PC-3 (cell line): Measurements from ENCODE around the gene TSPAN9. TPM values are rescaled to one million over a fixed set of nuclear protein-coding genes. Genes with fewer than 3 reads are reported as not detected.

ENCODE experiments used
- ATAC-seq: fragments of 200-7000 bp; cut with Tn5 transposase; 2 replicates; pipeline ENCODE4 v1.9.1; 2020; ENCODE audit warnings: mild to moderate bottlenecking, moderate library complexity
- BruUV-seq: library from RNA; stranded (reverse); fragments of 400-500 nt; replicated peaks from 2 replicates; lab custom pipeline; 2021; lab: Mats Ljungman, UMichigan
- CTCF ChIA-PET: fragments of 300-600 bp; sonication (Branson Sonifier 250); formaldehyde crosslinking; loops from one replicate; lab custom pipeline; 2022; ENCODE audit warnings: antibody characterized with exemption; lab: Charles Lee
- POLR2A ChIA-PET: fragments of 300-600 bp; sonication (Branson Sonifier 250); formaldehyde crosslinking; loops from one replicate; lab custom pipeline; 2022; ENCODE audit warnings: antibody characterized with exemption; ENCODE audit not compliant: unreplicated experiment; lab: Charles Lee
- DNase-seq: peaks from one replicate; pipeline ENCODE4 v3.0.0-alpha.2; 2015
- H2AFZ ChIP-seq: fragments of 300-600 bp; sonication (generic); 2 replicates; pipeline ENCODE4 v1.6.0; 2016; ENCODE audit warnings: antibody characterized with exemption, low read length
- H3F3A ChIP-seq: fragments of 300-600 bp; sonication (generic); one replicate; pipeline ENCODE4 v1.6.0; 2017; ENCODE audit warnings: antibody characterized with exemption, low read length, control low read depth, mild to moderate bottlenecking; ENCODE audit not compliant: unreplicated experiment
- H3K27ac ChIP-seq: fragments of 300-600 bp; sonication (generic); 2 replicates; pipeline ENCODE4 v1.5.1; 2016; ENCODE audit warnings: mild to moderate bottlenecking, low read length
- H3K27me3 ChIP-seq: fragments of 300-600 bp; sonication (generic); 2 replicates; pipeline ENCODE4 v1.6.1; 2016; ENCODE audit warnings: low read length, mixed read lengths
- H3K36me3 ChIP-seq: fragments of 300-600 bp; sonication (generic); 2 replicates; pipeline ENCODE4 v1.6.1; 2016; ENCODE audit warnings: low read depth, mixed run types, low read length, mixed read lengths
- H3K4me1 ChIP-seq: fragments of 300-600 bp; sonication (generic); 2 replicates; pipeline ENCODE4 v1.5.1; 2016; ENCODE audit warnings: low read length; ENCODE audit not compliant: insufficient read depth
- H3K4me2 ChIP-seq: fragments of 300-600 bp; sonication (generic); 2 replicates; pipeline ENCODE4 v1.6.0; 2016; ENCODE audit warnings: low read length
- H3K4me3 ChIP-seq: fragments of 300-600 bp; sonication (generic); 2 replicates; pipeline ENCODE4 v1.5.1; 2016; ENCODE audit warnings: mild to moderate bottlenecking, low read length, mixed read lengths
- H3K79me2 ChIP-seq: fragments of 300-600 bp; sonication (generic); 2 replicates; pipeline ENCODE4 v1.6.1; 2017; ENCODE audit warnings: low read length, mixed read lengths
- H3K9ac ChIP-seq: fragments of 300-600 bp; sonication (generic); 2 replicates; pipeline ENCODE4 v1.6.0; 2016; ENCODE audit warnings: mild to moderate bottlenecking, low read length
- H3K9me2 ChIP-seq: fragments of 300-600 bp; sonication (generic); replicated peaks from 2 replicates; pipeline ENCODE4 v1.6.1; 2016; ENCODE audit warnings: mixed run types, low read length, mixed read lengths
- H3K9me3 ChIP-seq: fragments of 300-600 bp; sonication (generic); 2 replicates; pipeline ENCODE4 v1.6.1; 2016; ENCODE audit warnings: low read length, mixed read lengths
- H4K20me1 ChIP-seq: fragments of 300-600 bp; sonication (generic); 2 replicates; pipeline ENCODE4 v1.6.1; 2016; ENCODE audit warnings: low read length, mixed read lengths
- EZH2 ChIP-seq: fragments of 300-600 bp; sonication (generic); IDR thresholded peaks from one replicate; pipeline ENCODE4 v1.6.1; 2017; ENCODE audit warnings: antibody characterized with exemption, mild to moderate bottlenecking, low read length; ENCODE audit not compliant: unreplicated experiment
- EZH2phosphoT487 ChIP-seq: fragments of 300-600 bp; sonication (generic); IDR thresholded peaks from 2 replicates; pipeline ENCODE4 v1.6.1; 2018; ENCODE audit warnings: mild to moderate bottlenecking, antibody characterized with exemption, low read length, borderline replicate concordance
- intact Hi-C: fragments of 100-400 bp; cut with micrococcal nuclease; formaldehyde crosslinking; loops from 2 replicates; pipeline ENCODE4 v1.9.0; 2023
- total RNA-seq: library from RNA; depleted of rRNA; stranded (reverse); fragments of >200 nt; gene quantifications from 2 replicates; pipeline ENCODE4 v1.2.3, GENCODE V29; 2014
- TF ChIP-seq, protein P1 (sequence below): fragments of 300-600 bp; sonication (generic); conservative IDR thresholded peaks from 2 replicates; pipeline ENCODE4 v1.5.1; 2017; ENCODE audit warnings: antibody characterized with exemption, low read depth, mild to moderate bottlenecking, low read length

Gene TSPAN9
- total RNA-seq, 1 experiment from 2014 or later, result 6.2 TPM

- ChIA-PET CTCF (no interaction called here), POLR2A (no interaction called here)
- intact Hi-C loops, result no loop called here
- Histone ChIP-seq H3K4me2 (no peak overlapping the region), H3K36me3 (no peaks in the 10 kb centered on the region), H3K79me2 (no peaks in the 10 kb centered on the region), H3K9ac (no peak overlapping the region), H4K20me1 (no peaks in the 10 kb centered on the region), H3K9me2 (no peaks in the 10 kb centered on the region), H3K27me3 (no peaks in the 10 kb centered on the region), H2AFZ (no peak overlapping the region), H3F3A (no peaks in the 10 kb centered on the region), H3K4me3 (no peak overlapping the region), H3K9me3 (no peaks in the 10 kb centered on the region), H3K4me1 (no peaks in the 10 kb centered on the region), H3K27ac (no peak overlapping the region)
- TF ChIP-seq EZH2, result no peak
- TF ChIP-seq, protein P1, sequence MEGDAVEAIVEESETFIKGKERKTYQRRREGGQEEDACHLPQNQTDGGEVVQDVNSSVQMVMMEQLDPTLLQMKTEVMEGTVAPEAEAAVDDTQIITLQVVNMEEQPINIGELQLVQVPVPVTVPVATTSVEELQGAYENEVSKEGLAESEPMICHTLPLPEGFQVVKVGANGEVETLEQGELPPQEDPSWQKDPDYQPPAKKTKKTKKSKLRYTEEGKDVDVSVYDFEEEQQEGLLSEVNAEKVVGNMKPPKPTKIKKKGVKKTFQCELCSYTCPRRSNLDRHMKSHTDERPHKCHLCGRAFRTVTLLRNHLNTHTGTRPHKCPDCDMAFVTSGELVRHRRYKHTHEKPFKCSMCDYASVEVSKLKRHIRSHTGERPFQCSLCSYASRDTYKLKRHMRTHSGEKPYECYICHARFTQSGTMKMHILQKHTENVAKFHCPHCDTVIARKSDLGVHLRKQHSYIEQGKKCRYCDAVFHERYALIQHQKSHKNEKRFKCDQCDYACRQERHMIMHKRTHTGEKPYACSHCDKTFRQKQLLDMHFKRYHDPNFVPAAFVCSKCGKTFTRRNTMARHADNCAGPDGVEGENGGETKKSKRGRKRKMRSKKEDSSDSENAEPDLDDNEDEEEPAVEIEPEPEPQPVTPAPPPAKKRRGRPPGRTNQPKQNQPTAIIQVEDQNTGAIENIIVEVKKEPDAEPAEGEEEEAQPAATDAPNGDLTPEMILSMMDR, result no peak
- no peak for TF ChIP-seq EZH2phosphoT487
- ATAC-seq, result no peak
- no peak for DNase-seq
- BruUV-seq, result no TSS peak
Measured at GRCh38 chr12:3139760-3140159, 62.6 kb downstream of the TSPAN9 start.

DNA sequence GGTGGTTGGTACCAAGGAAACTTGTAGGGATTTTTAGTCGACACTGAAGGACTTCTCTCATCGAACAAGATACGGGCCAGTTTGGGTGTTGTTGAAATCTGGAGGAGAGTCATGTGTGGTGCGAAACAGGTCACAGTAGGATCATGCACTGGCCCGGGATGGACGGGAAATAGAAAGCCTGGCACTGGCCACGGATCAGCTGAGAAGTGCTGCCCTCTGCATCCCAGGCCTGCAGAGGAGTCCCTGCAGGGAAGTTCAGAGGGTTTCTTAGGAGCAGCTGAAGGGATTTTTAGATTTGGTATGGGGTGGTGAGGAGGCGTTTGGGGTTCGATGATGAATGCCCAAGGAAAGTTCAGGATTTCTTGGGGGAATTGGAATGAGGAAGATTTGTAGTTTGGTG lies 63.1 kb downstream of the TSPAN9 start:
- Histone ChIP-seq H3K36me3 (no peaks in the 10 kb centered on the region), H3K9me3 (no peaks in the 10 kb centered on the region), H3K4me1 (no peaks in the 10 kb centered on the region), H3K4me2 (no peak overlapping the region), H4K20me1 (no peaks in the 10 kb centered on the region), H3K79me2 (no peaks in the 10 kb centered on the region), H3F3A (no peaks in the 10 kb centered on the region), H3K4me3 (no peak overlapping the region), H3K27ac (no peak overlapping the region), H3K27me3 (no peaks in the 10 kb centered on the region), H2AFZ (no peak overlapping the region), H3K9ac (no peak overlapping the region), H3K9me2 (no peaks in the 10 kb centered on the region)
- TF ChIP-seq EZH2phosphoT487, result no peak
- TF ChIP-seq, protein P1, result no peak
- TF ChIP-seq EZH2, result no peak
- DNase-seq, result no peak
- BruUV-seq, result no TSS peak
- ChIA-PET POLR2A (no interaction called here), CTCF (no interaction called here)
- no peak for ATAC-seq
- intact Hi-C loops, result no loop called here

GRCh38 chr12:3141339-3142321 lies 64.5 kb downstream of the TSPAN9 start:
- intact Hi-C loops, result no loop called here
- H3K4me2 ChIP-seq, result no peak overlapping the region
- H3K27me3 ChIP-seq, result no peaks in the 10 kb centered on the region
- no peaks in the 10 kb centered on the region for H3K4me1 ChIP-seq
- H3K9me3 ChIP-seq, result no peaks in the 10 kb centered on the region
- H3K9ac ChIP-seq, result no peak overlapping the region
- H2AFZ ChIP-seq, result no peak overlapping the region
- ChIA-PET CTCF (no interaction called here), POLR2A (no interaction called here)
- no TSS peak for BruUV-seq
- no peaks in the 10 kb centered on the region for H3K79me2 ChIP-seq
- H3K27ac ChIP-seq, result no peak overlapping the region
- DNase-seq (peak; percentile 2), ATAC-seq (no peak)
- no peaks in the 10 kb centered on the region for H4K20me1 ChIP-seq
- H3K36me3 ChIP-seq, result no peaks in the 10 kb centered on the region
- H3K9me2 ChIP-seq, result no peaks in the 10 kb centered on the region
- no peak overlapping the region for H3K4me3 ChIP-seq
- TF ChIP-seq EZH2 (no peak), EZH2phosphoT487 (no peak)
- TF ChIP-seq, protein P1, result 0 out of 2 replicates have a peak, but pooled peaks have one; percentile 15
- no peaks in the 10 kb centered on the region for H3F3A ChIP-seq
